ENCODE data around the gene EPHB1.
"Not testable (repeated sequence)": the region's sequence is repeated elsewhere in the genome, so short reads cannot be mapped to it uniquely, and the experiment has no call there.

EPHB1 gene

DNA sequence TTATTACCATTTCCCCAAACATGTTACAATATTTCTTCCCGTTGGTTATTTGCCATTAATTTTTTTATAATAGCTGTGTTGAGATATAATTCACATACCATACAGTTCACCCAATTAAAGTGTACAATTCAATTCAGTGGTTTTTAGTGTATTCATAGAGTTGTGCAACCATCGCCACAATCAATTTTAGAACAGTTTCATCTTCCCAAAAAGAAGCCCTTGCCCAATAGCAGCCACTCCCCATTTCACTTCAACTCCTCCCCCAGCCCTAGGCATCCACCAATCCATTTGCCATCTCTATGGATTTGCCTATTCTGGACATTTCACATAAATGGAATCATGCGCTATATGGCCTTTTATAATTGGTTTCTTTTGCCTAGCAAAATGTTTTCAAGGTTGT, 225.1 kb downstream of the EPHB1 start:
- TF ChIP-seq, protein P1, sequence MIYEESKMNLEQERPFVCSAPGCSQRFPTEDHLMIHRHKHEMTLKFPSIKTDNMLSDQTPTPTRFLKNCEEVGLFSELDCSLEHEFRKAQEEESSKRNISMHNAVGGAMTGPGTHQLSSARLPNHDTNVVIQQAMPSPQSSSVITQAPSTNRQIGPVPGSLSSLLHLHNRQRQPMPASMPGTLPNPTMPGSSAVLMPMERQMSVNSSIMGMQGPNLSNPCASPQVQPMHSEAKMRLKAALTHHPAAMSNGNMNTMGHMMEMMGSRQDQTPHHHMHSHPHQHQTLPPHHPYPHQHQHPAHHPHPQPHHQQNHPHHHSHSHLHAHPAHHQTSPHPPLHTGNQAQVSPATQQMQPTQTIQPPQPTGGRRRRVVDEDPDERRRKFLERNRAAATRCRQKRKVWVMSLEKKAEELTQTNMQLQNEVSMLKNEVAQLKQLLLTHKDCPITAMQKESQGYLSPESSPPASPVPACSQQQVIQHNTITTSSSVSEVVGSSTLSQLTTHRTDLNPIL (CRISPR knock-in tag; IDR thresholded peaks at IDR 0.05; ENCODE audit: low read depth) = no peak
- TF ChIP-seq ZNF8 (CRISPR knock-in tag; IDR thresholded peaks at IDR 0.05) = no peak
- TF ChIP-seq OSR1 (CRISPR knock-in tag; IDR thresholded peaks at IDR 0.05) = no peak
- TF ChIP-seq SNAI2 (CRISPR knock-in tag; IDR thresholded peaks at IDR 0.05) = no peak
- TF ChIP-seq RARB (CRISPR knock-in tag; IDR thresholded peaks at IDR 0.05) = no peak
- no peak for TF ChIP-seq PPARA (CRISPR knock-in tag; IDR thresholded peaks at IDR 0.05; ENCODE audit: borderline replicate concordance)
- TF ChIP-seq GLIS3 (CRISPR knock-in tag; IDR thresholded peaks at IDR 0.05) = no peak
- TF ChIP-seq ZFP30 (CRISPR knock-in tag; IDR thresholded peaks at IDR 0.05) = no peak
- TF ChIP-seq, protein P2, sequence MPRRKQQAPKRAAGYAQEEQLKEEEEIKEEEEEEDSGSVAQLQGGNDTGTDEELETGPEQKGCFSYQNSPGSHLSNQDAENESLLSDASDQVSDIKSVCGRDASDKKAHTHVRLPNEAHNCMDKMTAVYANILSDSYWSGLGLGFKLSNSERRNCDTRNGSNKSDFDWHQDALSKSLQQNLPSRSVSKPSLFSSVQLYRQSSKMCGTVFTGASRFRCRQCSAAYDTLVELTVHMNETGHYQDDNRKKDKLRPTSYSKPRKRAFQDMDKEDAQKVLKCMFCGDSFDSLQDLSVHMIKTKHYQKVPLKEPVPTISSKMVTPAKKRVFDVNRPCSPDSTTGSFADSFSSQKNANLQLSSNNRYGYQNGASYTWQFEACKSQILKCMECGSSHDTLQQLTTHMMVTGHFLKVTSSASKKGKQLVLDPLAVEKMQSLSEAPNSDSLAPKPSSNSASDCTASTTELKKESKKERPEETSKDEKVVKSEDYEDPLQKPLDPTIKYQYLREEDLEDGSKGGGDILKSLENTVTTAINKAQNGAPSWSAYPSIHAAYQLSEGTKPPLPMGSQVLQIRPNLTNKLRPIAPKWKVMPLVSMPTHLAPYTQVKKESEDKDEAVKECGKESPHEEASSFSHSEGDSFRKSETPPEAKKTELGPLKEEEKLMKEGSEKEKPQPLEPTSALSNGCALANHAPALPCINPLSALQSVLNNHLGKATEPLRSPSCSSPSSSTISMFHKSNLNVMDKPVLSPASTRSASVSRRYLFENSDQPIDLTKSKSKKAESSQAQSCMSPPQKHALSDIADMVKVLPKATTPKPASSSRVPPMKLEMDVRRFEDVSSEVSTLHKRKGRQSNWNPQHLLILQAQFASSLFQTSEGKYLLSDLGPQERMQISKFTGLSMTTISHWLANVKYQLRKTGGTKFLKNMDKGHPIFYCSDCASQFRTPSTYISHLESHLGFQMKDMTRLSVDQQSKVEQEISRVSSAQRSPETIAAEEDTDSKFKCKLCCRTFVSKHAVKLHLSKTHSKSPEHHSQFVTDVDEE (CRISPR knock-in tag; IDR thresholded peaks at IDR 0.05) = no peak
- TF ChIP-seq, protein P3, sequence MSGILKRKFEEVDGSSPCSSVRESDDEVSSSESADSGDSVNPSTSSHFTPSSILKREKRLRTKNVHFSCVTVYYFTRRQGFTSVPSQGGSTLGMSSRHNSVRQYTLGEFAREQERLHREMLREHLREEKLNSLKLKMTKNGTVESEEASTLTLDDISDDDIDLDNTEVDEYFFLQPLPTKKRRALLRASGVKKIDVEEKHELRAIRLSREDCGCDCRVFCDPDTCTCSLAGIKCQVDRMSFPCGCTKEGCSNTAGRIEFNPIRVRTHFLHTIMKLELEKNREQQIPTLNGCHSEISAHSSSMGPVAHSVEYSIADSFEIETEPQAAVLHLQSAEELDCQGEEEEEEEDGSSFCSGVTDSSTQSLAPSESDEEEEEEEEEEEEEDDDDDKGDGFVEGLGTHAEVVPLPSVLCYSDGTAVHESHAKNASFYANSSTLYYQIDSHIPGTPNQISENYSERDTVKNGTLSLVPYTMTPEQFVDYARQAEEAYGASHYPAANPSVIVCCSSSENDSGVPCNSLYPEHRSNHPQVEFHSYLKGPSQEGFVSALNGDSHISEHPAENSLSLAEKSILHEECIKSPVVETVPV (CRISPR knock-in tag; IDR thresholded peaks at IDR 0.05) = no peak
- no peak for TF ChIP-seq ZC3H10 (CRISPR knock-in tag; IDR thresholded peaks at IDR 0.05)
- no peak for TF ChIP-seq ARNTL (CRISPR knock-in tag; IDR thresholded peaks at IDR 0.05; ENCODE audit: borderline replicate concordance, low read depth)
- TF ChIP-seq BACH2 (CRISPR knock-in tag; IDR thresholded peaks at IDR 0.05; ENCODE audit: borderline replicate concordance) = no peak
- TF ChIP-seq ZNF70 (CRISPR knock-in tag; IDR thresholded peaks at IDR 0.05) = no peak
- TF ChIP-seq, protein P4, sequence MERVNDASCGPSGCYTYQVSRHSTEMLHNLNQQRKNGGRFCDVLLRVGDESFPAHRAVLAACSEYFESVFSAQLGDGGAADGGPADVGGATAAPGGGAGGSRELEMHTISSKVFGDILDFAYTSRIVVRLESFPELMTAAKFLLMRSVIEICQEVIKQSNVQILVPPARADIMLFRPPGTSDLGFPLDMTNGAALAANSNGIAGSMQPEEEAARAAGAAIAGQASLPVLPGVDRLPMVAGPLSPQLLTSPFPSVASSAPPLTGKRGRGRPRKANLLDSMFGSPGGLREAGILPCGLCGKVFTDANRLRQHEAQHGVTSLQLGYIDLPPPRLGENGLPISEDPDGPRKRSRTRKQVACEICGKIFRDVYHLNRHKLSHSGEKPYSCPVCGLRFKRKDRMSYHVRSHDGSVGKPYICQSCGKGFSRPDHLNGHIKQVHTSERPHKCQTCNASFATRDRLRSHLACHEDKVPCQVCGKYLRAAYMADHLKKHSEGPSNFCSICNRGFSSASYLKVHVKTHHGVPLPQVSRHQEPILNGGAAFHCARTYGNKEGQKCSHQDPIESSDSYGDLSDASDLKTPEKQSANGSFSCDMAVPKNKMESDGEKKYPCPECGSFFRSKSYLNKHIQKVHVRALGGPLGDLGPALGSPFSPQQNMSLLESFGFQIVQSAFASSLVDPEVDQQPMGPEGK (CRISPR knock-in tag; IDR thresholded peaks at IDR 0.05; ENCODE audit: borderline replicate concordance) = no peak
- ATAC-seq = no peak

DNA sequence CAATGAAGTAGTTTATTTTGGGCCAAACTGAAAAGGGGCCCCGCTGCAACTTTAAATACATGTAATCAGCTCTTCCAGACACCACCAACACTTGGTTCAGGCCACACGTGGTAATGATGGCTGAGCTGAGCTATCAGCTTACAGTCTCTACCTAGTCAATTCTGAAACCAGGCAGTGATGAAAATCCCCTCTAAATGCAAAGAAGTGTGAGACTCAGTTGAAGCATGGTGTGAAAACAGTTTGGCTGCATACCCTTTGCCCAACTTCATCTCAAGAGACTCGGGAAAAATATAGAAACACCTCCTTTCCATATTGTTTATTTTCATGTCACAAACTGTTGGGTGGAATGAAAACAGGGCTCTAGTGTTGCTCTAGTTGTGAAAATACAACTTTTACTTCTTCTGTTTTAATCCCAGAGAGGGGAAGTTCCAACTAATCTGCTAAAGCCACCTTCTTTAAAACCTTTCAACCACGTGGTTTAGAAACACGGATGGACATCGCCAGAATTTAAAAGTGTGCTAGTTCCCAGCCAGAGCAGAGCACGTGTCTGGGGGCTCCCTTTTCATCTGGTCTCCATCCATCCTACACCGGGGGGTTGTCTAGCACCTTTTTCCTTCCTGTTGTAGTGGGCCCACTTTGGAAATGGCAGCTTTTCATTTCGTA, 229.1 kb downstream of the EPHB1 start:
- ATAC-seq = no peak
- TF ChIP-seq ARNTL (CRISPR knock-in tag; IDR thresholded peaks at IDR 0.05; ENCODE audit: borderline replicate concordance, low read depth) (no peak), OSR1 (CRISPR knock-in tag; IDR thresholded peaks at IDR 0.05) (no peak), GLIS3 (CRISPR knock-in tag; IDR thresholded peaks at IDR 0.05) (no peak), TCF4 (CRISPR knock-in tag; IDR thresholded peaks at IDR 0.05; ENCODE audit: borderline replicate concordance) (no peak), SNAI2 (CRISPR knock-in tag; IDR thresholded peaks at IDR 0.05) (no peak), ZFP30 (CRISPR knock-in tag; IDR thresholded peaks at IDR 0.05) (no peak), ZNF565 (CRISPR knock-in tag; conservative IDR thresholded peaks at IDR 0.05; ENCODE audit: low read depth) (no peak)
- TF ChIP-seq, protein P2 (CRISPR knock-in tag; IDR thresholded peaks at IDR 0.05) = no peak
- TF ChIP-seq, protein P4 (CRISPR knock-in tag; IDR thresholded peaks at IDR 0.05; ENCODE audit: borderline replicate concordance) = no peak

DNA sequence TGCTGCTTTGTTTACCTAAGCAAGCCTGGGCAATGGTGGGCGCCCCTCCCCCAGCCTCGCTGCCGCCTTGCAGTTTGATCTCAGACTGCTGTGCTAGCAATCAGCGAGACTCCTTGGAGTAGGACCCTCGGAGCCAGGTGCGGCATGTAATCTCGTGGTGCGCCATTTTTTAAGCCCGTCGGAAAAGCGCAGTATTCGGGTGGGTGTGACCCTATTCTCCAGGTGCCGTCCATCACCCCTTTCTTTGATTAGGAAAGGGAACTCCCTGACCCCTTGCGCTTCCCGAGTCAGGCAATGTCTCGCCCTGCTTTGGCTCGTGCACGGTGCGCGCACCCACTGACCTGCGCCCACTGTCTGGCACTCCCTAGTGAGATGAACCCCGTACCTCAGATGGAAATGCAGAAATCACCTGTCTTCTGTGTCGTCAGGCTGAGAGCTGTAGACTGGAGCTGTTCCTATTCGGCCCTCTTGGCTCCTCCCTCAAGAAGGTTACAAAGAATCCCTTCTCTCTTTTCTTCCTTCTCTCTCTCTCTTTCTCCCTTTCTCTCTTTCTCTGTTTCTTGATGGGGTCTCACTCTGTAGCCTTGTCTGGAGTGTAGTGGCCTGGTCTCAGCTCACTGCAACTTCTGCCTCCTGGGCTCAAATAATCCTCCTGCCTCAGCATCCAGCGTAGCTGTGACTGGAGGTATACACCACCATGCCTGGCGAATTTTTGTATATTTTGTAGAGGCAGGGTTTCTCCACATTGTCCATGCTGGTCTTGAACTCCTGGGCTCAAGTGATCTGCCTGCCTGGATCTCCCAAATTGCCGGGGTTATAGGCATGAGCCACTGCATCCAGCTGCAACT, 235.9 kb downstream of the EPHB1 start:
- not testable (repeated sequence) for ATAC-seq

Measured in SK-N-SH treated with all-trans-retinoic acid at 6 μM for 48 hours (cell line).